ENCODE measurements around the gene DPEP3.

DPEP3 gene

GRCh38 chr16:67927131-67927941, 53.0 kb downstream of the DPEP3 start:
- Mint-ChIP-seq H3K27ac (no peak overlapping the region), H3K9me3 (ENCODE audit: low read depth) (no peaks in the 10 kb centered on the region), H3K27me3 (no peaks in the 10 kb centered on the region), H3K36me3 (no peaks in the 10 kb centered on the region), H3K4me1 (ENCODE audit: low read depth) (peaks cover 1% of the 10 kb centered on the region), H3K4me3 (no peak overlapping the region)

GRCh38 chr16:67926181-67926750, 54.0 kb downstream of the DPEP3 start:
- Mint-ChIP-seq H3K9me3 (ENCODE audit: low read depth) (no peaks in the 10 kb centered on the region), H3K4me3 (no peak overlapping the region), H3K27ac (peak overlapping the region; percentile 10), H3K27me3 (no peaks in the 10 kb centered on the region), H3K4me1 (ENCODE audit: low read depth) (peaks cover 8% of the 10 kb centered on the region), H3K36me3 (no peaks in the 10 kb centered on the region)
